ENCODE measurements around the gene OPCML. TPM values are rescaled to one million over a fixed set of nuclear protein-coding genes. Genes with fewer than 3 reads are reported as not detected.

OPCML gene
- total and polyA plus RNA-seq, 12 donors: under 0.01 to 1.2 (median 0.39) TPM

DNA sequence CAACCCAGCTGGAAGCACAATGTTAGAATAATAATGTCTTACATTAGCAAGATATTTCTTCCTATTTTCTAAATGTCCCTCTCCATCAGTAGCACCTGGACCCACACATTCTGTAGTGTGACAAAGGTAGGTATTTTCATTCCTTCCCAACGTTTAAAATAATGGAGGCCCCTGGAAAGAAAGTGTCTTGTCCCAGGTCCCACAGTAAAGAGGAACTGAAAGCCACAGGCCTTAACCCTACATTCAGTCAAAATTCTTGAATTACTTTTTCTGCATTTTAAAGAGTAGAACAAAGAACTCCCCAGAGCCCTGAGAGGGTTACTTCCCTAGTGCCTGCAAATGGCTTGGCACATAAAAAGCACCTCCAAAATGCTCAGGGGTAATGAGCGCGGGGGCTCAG lies 26.3 kb downstream of the OPCML start:
- no peak overlapping the region for H3K4me3 ChIP-seq
- DNase-seq: no peak
- peaks cover 0 to 29% (median 1%) of the 10 kb centered on the region in 7 donors for H3K27me3 ChIP-seq
- no peaks in the 10 kb centered on the region for H3K36me3 ChIP-seq
- intact Hi-C loops (cut with DNase I): no loop called here
- no peaks in the 10 kb centered on the region for H3K4me1 ChIP-seq
- no peak for ATAC-seq
- TF ChIP-seq, protein P1, sequence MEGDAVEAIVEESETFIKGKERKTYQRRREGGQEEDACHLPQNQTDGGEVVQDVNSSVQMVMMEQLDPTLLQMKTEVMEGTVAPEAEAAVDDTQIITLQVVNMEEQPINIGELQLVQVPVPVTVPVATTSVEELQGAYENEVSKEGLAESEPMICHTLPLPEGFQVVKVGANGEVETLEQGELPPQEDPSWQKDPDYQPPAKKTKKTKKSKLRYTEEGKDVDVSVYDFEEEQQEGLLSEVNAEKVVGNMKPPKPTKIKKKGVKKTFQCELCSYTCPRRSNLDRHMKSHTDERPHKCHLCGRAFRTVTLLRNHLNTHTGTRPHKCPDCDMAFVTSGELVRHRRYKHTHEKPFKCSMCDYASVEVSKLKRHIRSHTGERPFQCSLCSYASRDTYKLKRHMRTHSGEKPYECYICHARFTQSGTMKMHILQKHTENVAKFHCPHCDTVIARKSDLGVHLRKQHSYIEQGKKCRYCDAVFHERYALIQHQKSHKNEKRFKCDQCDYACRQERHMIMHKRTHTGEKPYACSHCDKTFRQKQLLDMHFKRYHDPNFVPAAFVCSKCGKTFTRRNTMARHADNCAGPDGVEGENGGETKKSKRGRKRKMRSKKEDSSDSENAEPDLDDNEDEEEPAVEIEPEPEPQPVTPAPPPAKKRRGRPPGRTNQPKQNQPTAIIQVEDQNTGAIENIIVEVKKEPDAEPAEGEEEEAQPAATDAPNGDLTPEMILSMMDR (IDR thresholded peaks at IDR 0.05): no peak
- WGBS, 2 donors: 72 to 76% methylated on average over 3 of the region's 3 CpGs
- H3K27ac ChIP-seq: no peak overlapping the region
- H3K9me3 ChIP-seq: no peaks in the 10 kb centered on the region

DNA sequence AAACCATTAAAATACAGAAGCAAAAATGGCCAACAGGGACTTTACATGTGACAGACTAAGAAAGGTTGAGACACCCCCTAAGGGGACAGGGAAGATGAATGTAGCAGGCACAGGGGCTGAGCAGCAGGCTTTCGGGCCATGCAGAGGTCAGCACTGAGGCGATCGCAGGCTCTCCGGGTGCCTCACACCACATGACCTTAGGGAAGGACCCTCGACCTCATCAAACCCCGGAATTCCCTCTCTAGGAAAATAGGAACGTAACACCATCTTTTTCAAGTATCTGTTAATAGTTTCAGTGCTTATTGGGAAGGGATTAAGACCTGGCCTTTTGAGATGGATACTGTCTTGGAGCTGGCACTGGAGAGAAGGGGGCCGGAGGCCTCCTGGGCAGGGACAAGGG lies 27.4 kb downstream of the OPCML start:
- Histone ChIP-seq H3K27me3 (peaks cover 0 to 31% (median 0%) of the 10 kb centered on the region in 7 donors), H3K36me3 (no peaks in the 10 kb centered on the region), H3K27ac (no peak overlapping the region), H3K4me3 (no peak overlapping the region), H3K4me1 (no peaks in the 10 kb centered on the region), H3K9me3 (no peaks in the 10 kb centered on the region)
- no peak for DNase-seq
- 84 to 87% methylated on average over 8 of the region's 8 CpGs for WGBS, 2 donors
- TF ChIP-seq, protein P1 (IDR thresholded peaks at IDR 0.05): no peak
- ATAC-seq: no peak
- intact Hi-C loops (cut with DNase I): no loop called here

DNA sequence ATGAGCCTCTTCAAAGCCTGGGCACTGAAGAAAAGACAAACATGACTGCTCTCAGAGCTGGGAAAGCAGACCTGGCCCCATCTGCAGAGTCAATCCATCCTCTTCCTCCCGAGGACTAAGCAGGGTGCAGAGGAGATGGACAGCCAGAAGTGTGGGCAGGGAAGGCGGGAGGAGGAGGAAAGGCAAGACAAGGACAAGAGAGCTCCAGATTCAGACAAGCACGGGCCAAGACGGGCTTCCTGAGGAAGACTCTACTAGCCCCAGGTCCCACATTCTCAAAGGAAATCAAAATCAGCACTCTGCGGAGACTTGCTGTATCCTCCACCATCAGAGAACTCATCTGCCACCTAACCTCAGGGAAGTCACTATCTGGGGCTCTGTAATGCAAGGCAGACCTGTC lies 28.5 kb downstream of the OPCML start:
- DNase-seq: no peak
- intact Hi-C loops (cut with DNase I): no loop called here
- WGBS, 2 donors: 59 to 72% methylated on average over 5 of the region's 5 CpGs

DNA sequence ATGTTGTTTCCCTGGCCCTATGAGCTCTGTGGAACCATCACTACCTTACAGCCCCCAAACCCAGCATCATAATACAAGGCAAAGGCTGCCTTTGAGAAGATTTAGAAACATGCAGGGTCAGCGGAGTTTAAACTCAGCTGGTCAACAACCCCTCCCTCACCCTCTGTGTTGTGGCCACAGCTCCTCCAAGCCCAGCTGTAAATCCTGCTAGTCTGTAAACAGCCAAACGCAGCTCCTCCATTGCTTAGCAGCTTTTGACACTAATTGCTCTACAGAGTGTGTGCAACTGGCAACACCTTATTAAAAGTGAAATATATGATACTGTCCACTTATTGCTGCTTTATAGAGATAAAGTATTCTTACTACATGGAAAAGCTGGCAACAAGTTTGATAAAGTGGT lies 29.1 kb downstream of the OPCML start:
- Histone ChIP-seq H3K9me3 (no peaks in the 10 kb centered on the region), H3K4me1 (no peaks in the 10 kb centered on the region), H3K27ac (no peak overlapping the region), H3K27me3 (peaks cover 0 to 26% (median 0%) of the 10 kb centered on the region in 7 donors), H3K36me3 (no peaks in the 10 kb centered on the region), H3K4me3 (no peak overlapping the region)
- intact Hi-C loops (cut with DNase I): no loop called here
- no peak for ATAC-seq
- WGBS, 2 donors: 77 to 79% methylated on average over 2 of the region's 2 CpGs
- TF ChIP-seq, protein P1 (IDR thresholded peaks at IDR 0.05): no peak
- no peak for DNase-seq

More for the DNA sequence above, 28.5 kb downstream of the OPCML start:
- TF ChIP-seq, protein P1 (IDR thresholded peaks at IDR 0.05): no peak
- Histone ChIP-seq H3K4me3 (no peak overlapping the region), H3K4me1 (no peaks in the 10 kb centered on the region), H3K27ac (no peak overlapping the region), H3K27me3 (peaks cover 0 to 26% (median 0%) of the 10 kb centered on the region in 7 donors), H3K9me3 (no peaks in the 10 kb centered on the region), H3K36me3 (no peaks in the 10 kb centered on the region)
- no peak for ATAC-seq
